ENCODE measurements around the gene PTPRD.

DNA sequence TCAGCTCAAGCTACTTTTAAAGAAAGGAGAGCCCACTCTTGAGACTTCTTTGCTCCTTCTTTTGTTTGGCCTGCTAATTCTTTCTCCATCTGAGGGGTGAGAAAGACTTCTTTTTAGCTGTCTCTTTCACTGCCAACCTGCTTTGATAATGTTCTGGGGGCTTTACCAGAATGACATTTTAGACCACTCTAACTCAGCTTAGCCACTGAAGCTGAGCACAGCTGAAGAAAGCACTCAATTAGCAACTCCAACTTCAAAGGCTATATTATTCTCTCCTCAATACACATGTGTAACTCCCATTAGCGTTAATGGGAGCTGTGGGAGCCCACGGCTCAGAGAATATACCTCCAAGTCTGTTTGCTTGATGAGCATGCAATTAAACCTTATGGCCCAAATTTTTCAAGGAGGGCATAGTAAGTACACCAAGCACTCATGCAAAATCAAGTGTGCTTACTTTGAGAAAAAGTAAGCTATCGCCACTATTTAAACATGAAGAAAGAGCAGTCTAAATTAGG, 1997.8 kb downstream of the PTPRD start:
- TF ChIP-seq CTCF (IDR thresholded peaks at IDR 0.05) (no peak), E2F1 (CRISPR knock-in tag; IDR thresholded peaks at IDR 0.05) (no peak), HMGXB4 (CRISPR knock-in tag; IDR thresholded peaks at IDR 0.05) (no peak), FOXP1 (CRISPR knock-in tag; IDR thresholded peaks at IDR 0.05; ENCODE audit: borderline replicate concordance) (no peak)
- TF ChIP-seq, protein P1, sequence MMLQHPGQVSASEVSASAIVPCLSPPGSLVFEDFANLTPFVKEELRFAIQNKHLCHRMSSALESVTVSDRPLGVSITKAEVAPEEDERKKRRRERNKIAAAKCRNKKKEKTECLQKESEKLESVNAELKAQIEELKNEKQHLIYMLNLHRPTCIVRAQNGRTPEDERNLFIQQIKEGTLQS (CRISPR knock-in tag; conservative IDR thresholded peaks at IDR 0.05) = no peak
